ENCODE data around the gene SAP30BP.
"Not testable (repeated sequence)": the region's sequence is repeated elsewhere in the genome, so short reads cannot be mapped to it uniquely, and the experiment has no call there.

SAP30BP gene

DNA sequence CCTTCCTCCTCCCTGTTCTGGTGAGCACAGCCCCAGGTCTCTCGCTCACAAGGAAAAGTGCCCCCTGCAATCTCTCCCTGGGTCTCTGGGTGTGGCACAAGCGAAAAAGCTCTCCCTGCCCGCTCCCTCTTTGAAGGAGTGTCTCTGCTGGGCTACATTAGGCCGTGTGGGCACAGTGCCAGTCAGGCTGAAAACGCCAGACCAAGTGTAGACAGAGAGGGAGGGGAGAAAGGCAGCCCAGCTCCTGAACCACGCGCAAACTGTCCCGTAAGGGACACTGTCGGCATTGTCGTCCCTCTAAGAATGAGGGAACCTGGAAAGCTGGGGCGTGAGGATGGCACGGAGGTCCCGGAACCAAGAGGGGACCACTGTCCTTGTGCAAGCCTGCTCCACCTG is 30.0 kb upstream of the SAP30BP start:
- H3K4me1 ChIP-seq (ENCODE audit: insufficient read depth, low read length), result peaks cover 33% of the 10 kb centered on the region
- no peaks in the 10 kb centered on the region for H3K27me3 ChIP-seq (ENCODE audit: insufficient read depth, low read length)
- no peak overlapping the region for H3K4me3 ChIP-seq (ENCODE audit: low read length)
- H3K9me3 ChIP-seq (ENCODE audit: low read length), result no peaks in the 10 kb centered on the region
- H2AFZ ChIP-seq (ENCODE audit: low read depth, low read length), result no peak overlapping the region
- no peaks in the 10 kb centered on the region for H3K36me3 ChIP-seq (ENCODE audit: insufficient read depth, low read length)

DNA sequence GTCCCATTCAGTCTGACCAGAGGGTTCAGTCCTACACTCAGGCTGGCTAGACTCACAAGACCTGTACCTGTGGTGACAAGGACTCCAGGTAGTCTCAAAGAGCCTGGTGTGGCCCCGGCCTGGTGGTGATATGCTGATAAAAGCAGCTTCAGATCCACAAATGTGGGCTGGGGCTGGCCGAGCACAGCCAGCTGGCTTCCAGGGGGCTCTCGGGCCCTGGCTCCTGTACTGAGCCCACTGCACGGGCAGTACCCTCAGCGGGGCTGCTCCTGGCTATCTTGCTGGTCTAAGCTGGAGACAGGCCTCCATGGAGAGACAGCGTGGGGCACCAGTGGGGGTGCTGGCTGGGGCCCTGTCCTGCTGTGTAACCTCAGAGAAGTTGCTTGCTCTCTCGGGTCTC is 29.6 kb upstream of the SAP30BP start:
- Histone ChIP-seq H3K27me3 (ENCODE audit: insufficient read depth, low read length) (no peaks in the 10 kb centered on the region), H3K4me3 (ENCODE audit: low read length) (no peak overlapping the region), H3K4me1 (ENCODE audit: insufficient read depth, low read length) (peaks cover 29% of the 10 kb centered on the region), H3K36me3 (ENCODE audit: insufficient read depth, low read length) (no peaks in the 10 kb centered on the region), H2AFZ (ENCODE audit: low read depth, low read length) (no peak overlapping the region), H3K9me3 (ENCODE audit: low read length) (no peaks in the 10 kb centered on the region)

DNA sequence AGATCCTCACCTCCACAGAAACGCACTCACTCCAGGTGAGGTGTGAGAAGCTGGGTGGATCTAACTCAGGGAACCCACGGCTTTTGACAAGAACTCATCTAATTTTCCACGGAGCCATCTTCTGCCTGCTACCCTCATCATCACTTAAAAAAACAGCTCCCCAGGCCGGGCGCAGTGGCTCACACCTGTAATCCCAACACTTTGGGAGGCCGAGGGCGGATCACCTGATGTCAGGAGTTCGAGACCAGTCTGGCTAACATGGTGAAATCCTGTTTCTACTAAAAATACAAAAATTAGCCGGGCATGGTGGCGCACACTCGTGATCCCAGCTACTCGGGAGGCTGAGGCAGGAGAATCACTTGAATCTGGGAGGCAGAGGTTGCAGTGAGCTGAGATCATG is 29.1 kb upstream of the SAP30BP start:
- H3K27me3 ChIP-seq (ENCODE audit: insufficient read depth, low read length); H3K9me3 ChIP-seq (ENCODE audit: low read length); H3K36me3 ChIP-seq (ENCODE audit: insufficient read depth, low read length); H3K4me3 ChIP-seq (ENCODE audit: low read length); H2AFZ ChIP-seq (ENCODE audit: low read depth, low read length): not testable (repeated sequence)
- H3K4me1 ChIP-seq (ENCODE audit: insufficient read depth, low read length), result peaks cover 24% of the 10 kb centered on the region

DNA sequence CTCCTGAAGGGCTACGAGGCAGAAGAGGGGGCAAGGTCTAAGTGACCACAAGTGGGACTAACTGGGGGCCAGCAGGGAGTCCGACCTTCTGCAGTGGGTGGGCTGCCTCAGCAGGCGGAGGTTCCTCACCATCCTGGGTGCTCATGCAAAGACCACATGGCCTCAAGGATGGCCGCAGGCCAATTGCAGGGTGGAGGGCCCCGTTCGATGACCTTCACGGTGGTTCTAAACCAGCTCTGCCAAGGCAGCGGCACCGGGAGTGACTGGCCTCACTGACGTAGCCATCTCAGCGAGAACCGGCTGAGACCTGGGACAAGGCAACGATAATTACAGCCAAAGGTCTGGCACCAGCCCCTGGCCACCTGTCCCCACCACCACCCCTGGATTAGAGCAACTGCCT is 28.2 kb upstream of the SAP30BP start:
- H3K4me1 ChIP-seq (ENCODE audit: insufficient read depth, low read length), result peaks cover 16% of the 10 kb centered on the region
- peaks cover 2% of the 10 kb centered on the region for H3K36me3 ChIP-seq (ENCODE audit: insufficient read depth, low read length)
- no peaks in the 10 kb centered on the region for H3K27me3 ChIP-seq (ENCODE audit: insufficient read depth, low read length)
- no peaks in the 10 kb centered on the region for H3K9me3 ChIP-seq (ENCODE audit: low read length)
- no peak overlapping the region for H3K4me3 ChIP-seq (ENCODE audit: low read length)
- no peak overlapping the region for H2AFZ ChIP-seq (ENCODE audit: low read depth, low read length)

DNA sequence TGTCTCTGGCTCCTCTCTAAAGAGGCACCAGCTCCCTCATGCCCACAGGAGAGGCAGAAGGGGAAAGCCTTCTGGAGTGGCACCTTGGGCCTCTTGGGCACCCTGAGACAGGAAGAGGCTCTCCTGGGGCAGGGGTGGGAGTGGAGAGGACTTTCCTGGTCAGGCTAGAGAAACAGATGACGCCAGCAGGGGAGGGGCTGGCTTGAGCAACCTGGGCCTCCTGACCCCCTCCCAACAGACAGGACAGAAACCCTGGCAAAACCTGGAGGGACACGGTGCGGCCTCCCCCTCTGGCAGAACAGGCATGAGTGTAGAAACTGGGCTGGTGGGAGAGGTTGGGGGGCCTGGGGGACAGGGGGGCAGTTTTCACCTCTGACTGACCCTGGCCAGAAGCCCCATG is 27.8 kb upstream of the SAP30BP start:
- no peak overlapping the region for H2AFZ ChIP-seq (ENCODE audit: low read depth, low read length)
- peaks cover 2% of the 10 kb centered on the region for H3K36me3 ChIP-seq (ENCODE audit: insufficient read depth, low read length)
- H3K27me3 ChIP-seq (ENCODE audit: insufficient read depth, low read length), result no peaks in the 10 kb centered on the region
- H3K4me1 ChIP-seq (ENCODE audit: insufficient read depth, low read length), result peaks cover 12% of the 10 kb centered on the region
- H3K4me3 ChIP-seq (ENCODE audit: low read length), result no peak overlapping the region
- no peaks in the 10 kb centered on the region for H3K9me3 ChIP-seq (ENCODE audit: low read length)

DNA sequence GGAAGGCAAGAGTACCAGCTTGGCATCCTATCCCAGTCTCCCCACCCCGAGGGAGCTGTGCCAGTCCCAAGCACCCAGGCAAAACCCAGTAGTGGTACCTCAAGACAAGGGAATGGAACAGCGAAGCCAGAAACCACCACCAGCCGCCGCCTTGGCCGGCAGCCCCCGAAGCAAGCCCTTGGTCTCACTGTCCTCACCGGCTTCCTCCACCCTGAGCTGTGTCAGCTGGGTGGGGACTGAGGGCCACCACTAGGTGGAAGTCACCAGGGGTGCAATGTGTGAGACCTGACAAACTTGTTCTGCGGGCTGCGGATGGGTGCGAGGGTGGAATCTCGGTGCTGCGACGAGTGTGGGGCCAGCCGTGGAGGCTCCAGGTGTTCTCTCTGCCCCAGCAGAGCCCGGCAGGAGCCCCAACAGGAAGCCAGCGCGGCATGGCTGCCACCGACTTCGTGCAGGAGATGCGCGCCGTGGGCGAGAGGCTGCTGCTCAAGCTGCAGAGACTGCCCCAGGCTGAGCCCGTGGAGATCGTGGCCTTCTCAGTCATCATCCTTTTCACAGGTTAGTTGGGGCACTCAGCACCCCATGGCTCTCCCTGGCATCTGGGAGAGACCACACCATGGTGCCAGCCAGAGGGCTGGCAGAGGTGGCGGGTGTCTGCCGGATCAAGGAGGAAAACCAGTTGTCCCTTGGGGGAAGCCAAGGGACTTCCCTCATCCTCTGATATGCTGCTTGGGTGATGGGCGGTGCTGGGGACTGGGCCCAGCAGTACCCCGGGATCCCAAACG is 27.2 kb upstream of the SAP30BP start:
- Histone ChIP-seq H3K4me1 (ENCODE audit: insufficient read depth, low read length) (peaks cover 5% of the 10 kb centered on the region), H3K27me3 (ENCODE audit: insufficient read depth, low read length) (no peaks in the 10 kb centered on the region), H3K9me3 (ENCODE audit: low read length) (no peaks in the 10 kb centered on the region), H3K4me3 (ENCODE audit: low read length) (no peak overlapping the region), H3K36me3 (ENCODE audit: insufficient read depth, low read length) (peaks cover 2% of the 10 kb centered on the region), H2AFZ (ENCODE audit: low read depth, low read length) (no peak overlapping the region)

DNA sequence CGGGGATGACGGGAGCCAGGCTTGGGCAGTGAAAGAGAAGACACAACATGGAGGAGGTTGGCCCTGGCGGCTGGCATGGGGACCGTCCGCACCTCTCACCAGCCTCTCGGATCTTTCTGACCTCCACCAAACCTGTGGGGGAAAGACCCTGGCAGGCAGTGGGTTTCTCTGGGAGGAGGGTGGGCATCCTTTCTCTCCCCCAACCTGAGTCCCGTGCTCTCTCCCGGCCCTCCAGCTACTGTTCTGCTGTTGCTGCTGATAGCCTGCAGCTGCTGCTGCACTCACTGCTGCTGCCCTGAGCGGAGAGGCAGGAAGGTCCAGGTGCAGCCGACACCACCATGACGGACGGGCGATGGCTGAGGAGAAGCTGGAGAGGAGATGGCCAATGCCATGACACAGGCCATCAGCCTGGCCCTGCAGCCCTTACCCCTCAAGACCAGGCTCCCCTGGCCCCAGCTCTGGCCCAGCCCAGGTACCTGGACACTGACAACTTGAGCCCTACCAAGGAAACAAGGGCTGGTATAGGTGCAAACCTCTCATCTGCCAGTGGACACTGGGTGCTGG is 26.5 kb upstream of the SAP30BP start:
- no peaks in the 10 kb centered on the region for H3K9me3 ChIP-seq (ENCODE audit: low read length)
- no peaks in the 10 kb centered on the region for H3K4me1 ChIP-seq (ENCODE audit: insufficient read depth, low read length)
- peaks cover 2% of the 10 kb centered on the region for H3K36me3 ChIP-seq (ENCODE audit: insufficient read depth, low read length)
- no peaks in the 10 kb centered on the region for H3K27me3 ChIP-seq (ENCODE audit: insufficient read depth, low read length)
- H3K4me3 ChIP-seq (ENCODE audit: low read length), result no peak overlapping the region
- H2AFZ ChIP-seq (ENCODE audit: low read depth, low read length), result no peak overlapping the region

DNA sequence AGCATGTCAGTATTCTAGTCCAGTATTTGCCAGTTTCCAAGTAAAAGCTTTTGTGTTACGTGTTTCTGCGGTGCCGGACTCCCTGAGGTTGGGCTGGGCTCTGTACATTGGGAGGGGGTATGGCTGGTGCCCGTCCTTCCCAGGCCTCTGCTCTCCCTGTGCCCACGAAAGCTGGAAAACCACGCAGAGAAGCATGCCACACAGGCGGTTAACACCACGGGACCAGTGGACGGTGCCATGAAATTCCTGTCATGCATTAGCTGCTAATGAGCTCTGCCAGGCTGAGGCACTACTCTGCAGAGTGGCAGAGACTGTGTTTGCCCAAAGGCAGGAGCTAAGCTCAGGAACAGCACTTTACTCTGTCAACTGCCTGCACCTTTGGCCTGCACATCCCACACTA is 25.8 kb upstream of the SAP30BP start:
- Histone ChIP-seq H3K4me3 (ENCODE audit: low read length) (no peak overlapping the region), H2AFZ (ENCODE audit: low read depth, low read length) (no peak overlapping the region), H3K27me3 (ENCODE audit: insufficient read depth, low read length) (no peaks in the 10 kb centered on the region), H3K36me3 (ENCODE audit: insufficient read depth, low read length) (peaks cover 2% of the 10 kb centered on the region), H3K9me3 (ENCODE audit: low read length) (no peaks in the 10 kb centered on the region), H3K4me1 (ENCODE audit: insufficient read depth, low read length) (no peaks in the 10 kb centered on the region)

DNA sequence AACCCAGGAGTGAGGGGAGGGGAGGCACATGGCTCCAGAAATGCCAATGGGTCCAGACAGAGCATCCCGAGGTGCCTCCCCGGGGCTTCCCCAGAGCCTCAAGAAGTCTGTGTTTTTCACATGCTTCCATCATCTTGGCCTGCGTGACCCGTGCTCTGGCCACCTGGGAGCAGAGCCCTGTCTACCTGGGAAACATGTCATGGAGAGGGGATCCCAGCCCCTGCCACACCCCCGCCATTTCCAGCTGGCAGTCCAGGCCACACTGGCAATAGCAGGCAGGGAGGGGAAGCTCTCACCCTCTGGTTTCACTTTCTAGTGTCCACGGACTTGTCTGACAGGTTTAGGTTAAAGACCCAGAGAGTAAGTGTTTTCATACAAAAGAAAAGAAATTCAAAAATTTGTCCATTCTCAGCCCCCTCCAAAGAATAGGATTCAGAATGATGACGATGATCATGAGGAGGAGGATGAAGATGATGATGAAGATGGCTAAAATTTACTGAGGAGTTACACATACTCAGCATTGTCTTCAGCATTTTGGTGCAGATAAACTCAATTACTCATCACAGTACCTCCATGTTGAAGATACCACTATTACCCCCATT is 24.9 kb upstream of the SAP30BP start:
- peaks cover 2% of the 10 kb centered on the region for H3K36me3 ChIP-seq (ENCODE audit: insufficient read depth, low read length)
- no peaks in the 10 kb centered on the region for H3K9me3 ChIP-seq (ENCODE audit: low read length)
- H2AFZ ChIP-seq (ENCODE audit: low read depth, low read length), result no peak overlapping the region
- no peaks in the 10 kb centered on the region for H3K27me3 ChIP-seq (ENCODE audit: insufficient read depth, low read length)
- H3K4me3 ChIP-seq (ENCODE audit: low read length), result no peak overlapping the region
- no peaks in the 10 kb centered on the region for H3K4me1 ChIP-seq (ENCODE audit: insufficient read depth, low read length)

DNA sequence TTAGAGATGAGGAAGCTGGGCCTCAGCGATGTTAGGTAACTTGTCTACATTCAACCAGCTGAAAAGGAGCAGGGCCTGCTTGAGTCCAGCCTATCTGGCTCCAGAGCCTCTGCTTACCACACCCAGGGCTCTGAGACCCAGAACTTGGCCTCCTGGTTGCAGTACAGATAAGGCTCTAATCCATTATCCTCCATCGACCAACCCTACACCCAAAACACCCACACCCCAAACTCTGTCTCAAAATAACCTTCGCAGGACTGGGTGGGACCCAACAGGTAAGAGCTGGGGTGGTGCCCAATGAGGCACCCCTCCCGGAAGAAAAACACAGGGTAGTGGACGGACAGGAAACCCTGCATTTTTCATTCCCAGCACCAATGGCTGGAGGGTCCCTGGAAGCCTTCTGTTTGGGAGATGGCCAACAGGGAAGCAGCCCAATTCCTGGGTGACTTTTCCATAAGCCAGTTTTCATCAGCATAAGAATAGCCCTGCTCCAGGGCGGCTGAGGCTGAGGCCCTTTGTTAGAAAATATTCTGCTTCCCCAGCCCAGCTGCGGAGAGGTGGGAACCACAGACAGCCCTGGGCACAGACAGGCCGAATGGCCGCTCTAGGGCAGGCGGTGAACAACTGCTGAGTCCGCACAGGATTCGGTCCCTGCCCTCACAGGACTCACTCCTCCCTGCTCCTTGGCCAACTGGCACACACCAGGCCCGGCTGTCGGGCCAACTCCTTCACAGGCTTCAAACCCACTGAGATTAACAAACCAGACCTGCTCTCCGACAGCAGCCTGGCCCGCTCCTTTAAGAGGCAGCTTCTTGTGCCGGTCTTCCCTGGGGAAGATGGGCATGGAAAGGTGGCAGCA is 24.1 kb upstream of the SAP30BP start:
- no peak overlapping the region for H3K4me3 ChIP-seq (ENCODE audit: low read length)
- no peaks in the 10 kb centered on the region for H3K27me3 ChIP-seq (ENCODE audit: insufficient read depth, low read length)
- peaks cover 2% of the 10 kb centered on the region for H3K36me3 ChIP-seq (ENCODE audit: insufficient read depth, low read length)
- no peaks in the 10 kb centered on the region for H3K4me1 ChIP-seq (ENCODE audit: insufficient read depth, low read length)
- no peaks in the 10 kb centered on the region for H3K9me3 ChIP-seq (ENCODE audit: low read length)
- no peak overlapping the region for H2AFZ ChIP-seq (ENCODE audit: low read depth, low read length)

DNA sequence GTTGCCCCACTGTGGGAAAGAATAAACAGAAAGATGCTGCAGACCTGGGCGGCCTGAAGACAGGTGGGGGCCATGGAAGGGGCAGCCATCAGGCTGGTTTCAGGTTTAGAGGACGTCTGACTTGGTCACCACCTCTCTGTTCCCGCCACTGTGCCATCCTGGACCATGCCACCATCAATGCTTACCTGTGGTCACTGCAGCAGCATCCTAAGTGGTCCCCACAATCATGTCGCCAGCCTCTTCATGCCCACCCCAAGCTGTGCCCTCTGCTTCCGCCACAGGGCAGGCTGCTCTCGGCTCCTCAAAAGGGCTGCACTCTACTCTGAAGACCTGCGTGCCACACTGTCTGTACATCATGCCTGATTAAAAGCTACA is 23.5 kb upstream of the SAP30BP start:
- Histone ChIP-seq H3K9me3 (ENCODE audit: low read length) (no peaks in the 10 kb centered on the region), H3K36me3 (ENCODE audit: insufficient read depth, low read length) (peaks cover 3% of the 10 kb centered on the region), H2AFZ (ENCODE audit: low read depth, low read length) (no peak overlapping the region), H3K27me3 (ENCODE audit: insufficient read depth, low read length) (no peaks in the 10 kb centered on the region), H3K4me3 (ENCODE audit: low read length) (no peak overlapping the region), H3K4me1 (ENCODE audit: insufficient read depth, low read length) (no peaks in the 10 kb centered on the region)

DNA sequence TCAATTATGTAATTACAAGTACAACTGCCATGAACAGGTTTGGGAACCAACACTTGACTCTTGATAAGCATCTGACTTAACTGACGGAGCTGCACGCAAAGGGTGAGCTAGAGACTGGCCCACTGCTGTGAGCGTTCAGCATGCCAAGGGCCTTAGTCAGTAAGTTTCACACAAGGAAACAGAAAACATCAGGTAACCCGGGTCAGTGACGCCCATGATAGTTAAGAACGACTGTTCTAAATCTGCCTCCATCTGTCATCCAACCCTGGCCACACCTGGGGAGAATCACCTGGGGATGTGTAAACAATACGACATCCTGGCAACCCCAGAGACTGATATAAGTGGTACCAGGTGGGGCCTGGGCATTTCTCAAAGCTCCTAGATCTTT is 21.6 kb upstream of the SAP30BP start:
- Histone ChIP-seq H3K27me3 (ENCODE audit: insufficient read depth, low read length) (no peaks in the 10 kb centered on the region), H3K36me3 (ENCODE audit: insufficient read depth, low read length) (peaks cover 17% of the 10 kb centered on the region), H3K9me3 (ENCODE audit: low read length) (no peaks in the 10 kb centered on the region), H3K4me3 (ENCODE audit: low read length) (no peak overlapping the region), H3K4me1 (ENCODE audit: insufficient read depth, low read length) (no peaks in the 10 kb centered on the region), H2AFZ (ENCODE audit: low read depth, low read length) (no peak overlapping the region)

All from neuron (in vitro differentiated cells).